HG02642 (cell line): Measurements from ENCODE around the gene LRP1.

Experiments
- ATAC-seq: cut with Tn5 transposase; IDR thresholded peaks from one replicate; pipeline ENCODE4 v1.9.1; 2021; ENCODE audit warnings: mild to moderate bottlenecking; ENCODE audit not compliant: unreplicated experiment, poor library complexity

Gene LRP1

DNA sequence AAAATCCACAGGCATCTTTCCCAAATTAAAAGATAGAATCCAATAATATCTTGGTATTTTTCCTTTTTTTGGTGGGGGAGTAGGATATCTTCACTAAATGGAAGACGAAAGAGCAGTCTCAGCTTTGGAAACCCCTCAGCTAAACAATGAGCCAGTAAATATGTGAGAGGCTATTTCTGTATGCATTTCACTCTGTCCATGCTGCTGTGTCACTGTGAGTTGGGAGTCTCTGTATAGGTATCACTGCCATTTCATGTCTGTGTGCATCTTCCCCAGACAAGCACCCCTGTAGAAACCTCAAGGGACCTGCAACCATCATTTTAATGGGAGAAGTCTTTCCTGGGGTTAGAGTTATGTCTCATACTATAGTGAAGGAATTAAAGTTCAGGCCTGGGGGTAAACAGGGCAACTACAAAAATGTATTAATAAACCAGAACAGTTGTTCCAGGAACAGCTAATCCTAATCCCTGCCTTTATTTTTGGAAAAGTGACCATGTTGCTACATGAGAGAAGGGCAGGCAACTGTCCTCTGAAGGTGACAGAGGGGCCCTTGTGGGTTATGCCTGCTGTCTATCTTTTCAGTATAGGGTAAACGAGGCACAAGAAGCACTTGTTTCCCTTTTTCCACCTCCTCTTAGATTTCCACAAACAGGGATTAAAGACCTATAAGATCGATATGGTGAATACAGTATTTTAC lies 134.0 kb downstream of the LRP1 start:
- ATAC-seq: no peak
